ENCODE measurements around the gene RALGPS1. TPM values are rescaled to one million over a fixed set of nuclear protein-coding genes. Genes with fewer than 3 reads are reported as not detected.

Gene RALGPS1
- polyA plus RNA-seq, 2 of the 4 experiments (the other 2 are of a cell fraction), result 5.0 to 7.9 TPM

DNA sequence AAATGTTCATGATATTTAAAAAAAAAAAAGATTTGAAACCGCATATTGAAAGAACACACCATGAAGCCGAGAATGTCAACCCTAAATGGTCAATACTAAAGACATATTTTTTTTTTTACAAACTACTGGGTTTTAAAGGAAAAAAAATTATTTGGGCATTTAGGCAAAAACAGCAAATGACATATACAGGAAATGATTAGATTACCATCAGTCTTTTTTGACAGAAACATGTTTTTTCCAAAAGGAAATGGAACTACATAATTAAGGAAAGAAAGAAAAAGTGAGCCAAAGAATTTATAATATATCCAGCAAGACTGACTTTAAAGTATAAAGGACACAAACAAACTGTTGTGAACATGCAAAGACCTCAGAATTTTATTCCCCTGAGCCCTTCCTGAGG lies 56.7 kb downstream of the RALGPS1 start:
- no peak for FAIRE-seq
- Histone ChIP-seq H3K4me3 (no peak overlapping the region), H3K4me2 (no peak overlapping the region), H3K27ac (no peak overlapping the region), H3K9me3 (no peaks in the 10 kb centered on the region), H3K4me1 (no peaks in the 10 kb centered on the region)
- TF ChIP-seq HOXA7 (CRISPR knock-in tag; IDR thresholded peaks at IDR 0.05), result no peak
- TF ChIP-seq, protein P1, sequence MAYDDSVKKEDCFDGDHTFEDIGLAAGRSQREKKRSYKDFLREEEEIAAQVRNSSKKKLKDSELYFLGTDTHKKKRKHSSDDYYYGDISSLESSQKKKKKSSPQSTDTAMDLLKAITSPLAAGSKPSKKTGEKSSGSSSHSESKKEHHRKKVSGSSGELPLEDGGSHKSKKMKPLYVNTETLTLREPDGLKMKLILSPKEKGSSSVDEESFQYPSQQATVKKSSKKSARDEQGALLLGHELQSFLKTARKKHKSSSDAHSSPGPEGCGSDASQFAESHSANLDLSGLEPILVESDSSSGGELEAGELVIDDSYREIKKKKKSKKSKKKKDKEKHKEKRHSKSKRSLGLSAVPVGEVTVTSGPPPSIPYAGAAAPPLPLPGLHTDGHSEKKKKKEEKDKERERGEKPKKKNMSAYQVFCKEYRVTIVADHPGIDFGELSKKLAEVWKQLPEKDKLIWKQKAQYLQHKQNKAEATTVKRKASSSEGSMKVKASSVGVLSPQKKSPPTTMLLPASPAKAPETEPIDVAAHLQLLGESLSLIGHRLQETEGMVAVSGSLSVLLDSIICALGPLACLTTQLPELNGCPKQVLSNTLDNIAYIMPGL (CRISPR knock-in tag; IDR thresholded peaks at IDR 0.05; ENCODE audit: borderline replicate concordance), result no peak
- no peak for TF ChIP-seq MAZ (IDR thresholded peaks at IDR 0.05; ENCODE audit: borderline replicate concordance, low read depth, low read length)
- no peak for TF ChIP-seq CBX2 (IDR thresholded peaks at IDR 0.05; ENCODE audit: borderline replicate concordance, low read depth)
- no peak for TF ChIP-seq POLR2AphosphoS2 (conservative IDR thresholded peaks at IDR 0.05; ENCODE audit: low read length)
- no peak for TF ChIP-seq ZSCAN20 (CRISPR knock-in tag; IDR thresholded peaks at IDR 0.05)
- TF ChIP-seq FOSB (CRISPR knock-in tag; IDR thresholded peaks at IDR 0.05), result no peak
- no peak for TF ChIP-seq CHD4 (IDR thresholded peaks at IDR 0.05; ENCODE audit: borderline replicate concordance)
- TF ChIP-seq RAD21 (conservative IDR thresholded peaks at IDR 0.05 in 1 of 2, IDR thresholded peaks at IDR 0.05 in 1 of 2), result no peak
- no peak for TF ChIP-seq CBX8 (IDR thresholded peaks at IDR 0.05)
- TF ChIP-seq RARB (CRISPR knock-in tag; IDR thresholded peaks at IDR 0.05), result no peak
- no peak for TF ChIP-seq EHMT2 (IDR thresholded peaks at IDR 0.05; ENCODE audit: low read depth)
- no peak for TF ChIP-seq RCOR1 (IDR thresholded peaks at IDR 0.05; ENCODE audit: low read depth, low read length)
- CTCF ChIA-PET, result interaction anchor here (0.8 to 20.2 kb wide), 2 partner anchors 31 to 223 kb away, joined by 3 to 373 read pairs; no protein-coding TSS in a partner anchor
- no peak for ATAC-seq
- DNase-seq (ENCODE audit: low read depth in 1 of 2, low spot score in 1 of 2), result no peak
- 90% methylated on average over 2 of the region's 2 CpGs for WGBS (ENCODE audit: missing lambda C conversion rate)
- POLR2A ChIA-PET, result no interaction called here

- Histone ChIP-seq H3K9me3 (no peaks in the 10 kb centered on the region), H3K27ac (no peak overlapping the region), H3K4me1 (no peaks in the 10 kb centered on the region), H3K4me3 (no peak overlapping the region), H3K4me2 (no peak overlapping the region)
- ATAC-seq (no peak), DNase-seq (ENCODE audit: low read depth in 1 of 2, low spot score in 1 of 2) (no peak), FAIRE-seq (no peak)
- POLR2A ChIA-PET, result no interaction called here
- CTCF ChIA-PET, result interaction anchor here (1.3 to 2.5 kb wide), 6 partner anchors 9 to 226 kb away, joined by 4 to 14 read pairs (median 6); no protein-coding TSS in a partner anchor
- WGBS (ENCODE audit: missing lambda C conversion rate), result 91% methylated on average over 10 of the region's 10 CpGs
- TF ChIP-seq KDM5A (IDR thresholded peaks at IDR 0.05) (no peak), PHF8 (IDR thresholded peaks at IDR 0.05; ENCODE audit: borderline replicate concordance, low read depth) (no peak), ZFP36 (IDR thresholded peaks at IDR 0.05; ENCODE audit: borderline replicate concordance, partially characterized antibody) (no peak), POLR2AphosphoS2 (conservative IDR thresholded peaks at IDR 0.05; ENCODE audit: low read length) (no peak), FOSL2 (IDR thresholded peaks at IDR 0.05) (no peak), FOSL2 (CRISPR knock-in tag; IDR thresholded peaks at IDR 0.05) (no peak), SREBF2 (IDR thresholded peaks at IDR 0.05) (no peak), RAD21 (conservative IDR thresholded peaks at IDR 0.05 in 1 of 2, IDR thresholded peaks at IDR 0.05 in 1 of 2) (no peak), RNF2 (IDR thresholded peaks at IDR 0.05; ENCODE audit: borderline replicate concordance, low read depth) (no peak), MAZ (IDR thresholded peaks at IDR 0.05; ENCODE audit: borderline replicate concordance, low read depth, low read length) (no peak), CHD2 (IDR thresholded peaks at IDR 0.05; ENCODE audit: low read length, partially characterized antibody) (no peak), RCOR1 (IDR thresholded peaks at IDR 0.05; ENCODE audit: low read depth, low read length) (no peak), HEYL (CRISPR knock-in tag; IDR thresholded peaks at IDR 0.05) (no peak), SMC3 (IDR thresholded peaks at IDR 0.05) (no peak)
- TF ChIP-seq, protein P2, sequence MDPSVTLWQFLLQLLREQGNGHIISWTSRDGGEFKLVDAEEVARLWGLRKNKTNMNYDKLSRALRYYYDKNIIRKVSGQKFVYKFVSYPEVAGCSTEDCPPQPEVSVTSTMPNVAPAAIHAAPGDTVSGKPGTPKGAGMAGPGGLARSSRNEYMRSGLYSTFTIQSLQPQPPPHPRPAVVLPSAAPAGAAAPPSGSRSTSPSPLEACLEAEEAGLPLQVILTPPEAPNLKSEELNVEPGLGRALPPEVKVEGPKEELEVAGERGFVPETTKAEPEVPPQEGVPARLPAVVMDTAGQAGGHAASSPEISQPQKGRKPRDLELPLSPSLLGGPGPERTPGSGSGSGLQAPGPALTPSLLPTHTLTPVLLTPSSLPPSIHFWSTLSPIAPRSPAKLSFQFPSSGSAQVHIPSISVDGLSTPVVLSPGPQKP (IDR thresholded peaks at IDR 0.05; ENCODE audit: low read depth, low read length), result no peak
- TF ChIP-seq, protein P3, sequence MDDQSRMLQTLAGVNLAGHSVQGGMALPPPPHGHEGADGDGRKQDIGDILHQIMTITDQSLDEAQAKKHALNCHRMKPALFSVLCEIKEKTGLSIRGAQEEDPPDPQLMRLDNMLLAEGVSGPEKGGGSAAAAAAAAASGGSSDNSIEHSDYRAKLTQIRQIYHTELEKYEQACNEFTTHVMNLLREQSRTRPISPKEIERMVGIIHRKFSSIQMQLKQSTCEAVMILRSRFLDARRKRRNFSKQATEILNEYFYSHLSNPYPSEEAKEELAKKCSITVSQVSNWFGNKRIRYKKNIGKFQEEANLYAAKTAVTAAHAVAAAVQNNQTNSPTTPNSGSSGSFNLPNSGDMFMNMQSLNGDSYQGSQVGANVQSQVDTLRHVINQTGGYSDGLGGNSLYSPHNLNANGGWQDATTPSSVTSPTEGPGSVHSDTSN (IDR thresholded peaks at IDR 0.05), result no peak
- TF ChIP-seq, protein P4, sequence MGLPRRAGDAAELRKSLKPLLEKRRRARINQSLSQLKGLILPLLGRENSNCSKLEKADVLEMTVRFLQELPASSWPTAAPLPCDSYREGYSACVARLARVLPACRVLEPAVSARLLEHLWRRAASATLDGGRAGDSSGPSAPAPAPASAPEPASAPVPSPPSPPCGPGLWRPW (IDR thresholded peaks at IDR 0.05), result no peak
These were observed 59.3 kb downstream of the RALGPS1 start for GRCh38 chr9:126973651-126974529.

All from A549 (cell line).